ENCODE measurements around the gene TMC1.
A peak's percentile ranks its signal among the peaks of the same experiment; 100 is the strongest.

The TMC1 gene

DNA sequence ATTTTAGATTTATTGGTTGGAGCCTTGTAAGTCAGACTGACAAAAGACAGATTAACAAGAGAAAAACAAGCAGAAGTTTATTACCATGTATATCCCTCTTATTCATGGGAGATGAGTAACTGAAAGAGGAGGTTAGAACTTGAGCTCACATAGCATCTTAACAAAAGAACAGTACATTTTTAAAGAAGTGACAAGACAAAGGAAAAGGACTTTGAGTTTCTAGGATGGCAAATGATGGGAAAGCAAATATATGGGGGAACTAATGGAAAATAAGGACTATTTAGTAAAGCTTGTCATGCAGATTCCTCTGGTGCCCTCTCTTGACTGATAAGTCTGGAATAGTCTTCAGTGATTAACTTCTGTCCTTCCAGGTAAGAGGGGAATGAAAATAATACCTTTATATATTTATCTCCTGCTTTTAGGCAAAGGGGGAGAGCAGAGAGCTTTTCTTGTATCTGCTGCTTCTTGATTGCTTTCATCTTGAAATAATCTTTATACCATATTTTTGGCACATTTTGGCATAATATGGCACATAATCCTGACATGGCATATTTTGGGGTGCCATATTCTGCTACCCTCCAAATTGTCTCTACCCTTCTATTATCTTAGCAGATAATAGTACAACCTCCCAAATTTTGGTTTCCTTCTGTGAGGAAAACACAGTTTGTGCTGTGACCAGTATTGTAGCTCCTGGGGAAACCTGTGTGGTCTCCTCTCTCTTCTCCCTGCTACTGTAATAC, 206.8 kb downstream of the TMC1 start:
- H3K4me3 ChIP-seq (ENCODE audit: low read length): no peak overlapping the region
- DNase-seq (ENCODE audit: low read depth): no peak
- TF ChIP-seq, protein P1, sequence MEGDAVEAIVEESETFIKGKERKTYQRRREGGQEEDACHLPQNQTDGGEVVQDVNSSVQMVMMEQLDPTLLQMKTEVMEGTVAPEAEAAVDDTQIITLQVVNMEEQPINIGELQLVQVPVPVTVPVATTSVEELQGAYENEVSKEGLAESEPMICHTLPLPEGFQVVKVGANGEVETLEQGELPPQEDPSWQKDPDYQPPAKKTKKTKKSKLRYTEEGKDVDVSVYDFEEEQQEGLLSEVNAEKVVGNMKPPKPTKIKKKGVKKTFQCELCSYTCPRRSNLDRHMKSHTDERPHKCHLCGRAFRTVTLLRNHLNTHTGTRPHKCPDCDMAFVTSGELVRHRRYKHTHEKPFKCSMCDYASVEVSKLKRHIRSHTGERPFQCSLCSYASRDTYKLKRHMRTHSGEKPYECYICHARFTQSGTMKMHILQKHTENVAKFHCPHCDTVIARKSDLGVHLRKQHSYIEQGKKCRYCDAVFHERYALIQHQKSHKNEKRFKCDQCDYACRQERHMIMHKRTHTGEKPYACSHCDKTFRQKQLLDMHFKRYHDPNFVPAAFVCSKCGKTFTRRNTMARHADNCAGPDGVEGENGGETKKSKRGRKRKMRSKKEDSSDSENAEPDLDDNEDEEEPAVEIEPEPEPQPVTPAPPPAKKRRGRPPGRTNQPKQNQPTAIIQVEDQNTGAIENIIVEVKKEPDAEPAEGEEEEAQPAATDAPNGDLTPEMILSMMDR (conservative IDR thresholded peaks at IDR 0.05; ENCODE audit: low read depth, low read length): no peak

- DNase-seq (ENCODE audit: low read depth): no peak
- TF ChIP-seq, protein P1 (conservative IDR thresholded peaks at IDR 0.05; ENCODE audit: low read depth, low read length): no peak
Measured at GRCh38 chr9:72733895-72734294, 212.5 kb downstream of the TMC1 start.

DNA sequence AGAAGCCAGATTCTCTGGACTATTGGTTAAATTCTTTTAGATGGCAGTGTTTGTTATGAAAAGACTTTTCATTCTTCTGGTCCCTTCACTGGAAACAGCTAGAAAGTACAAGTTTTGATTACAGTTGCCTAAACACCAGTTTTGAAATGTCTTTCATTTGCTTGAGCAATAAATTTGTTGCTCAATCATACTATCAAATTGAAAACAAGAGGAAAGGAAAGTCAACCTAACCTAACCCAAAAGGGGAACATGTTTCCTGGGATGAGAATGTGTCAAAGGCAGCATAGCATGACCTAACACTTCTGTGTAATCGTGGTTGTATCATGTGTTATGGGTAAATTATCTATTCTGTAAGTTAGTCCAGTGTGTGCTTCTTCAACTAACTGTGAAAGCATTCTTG, 213.2 kb downstream of the TMC1 start:
- TF ChIP-seq, protein P1 (conservative IDR thresholded peaks at IDR 0.05; ENCODE audit: low read depth, low read length): no peak

More at GRCh38 chr9:72733895-72734294, 212.5 kb downstream of the TMC1 start:
- H3K4me3 ChIP-seq (ENCODE audit: low read length): no peak overlapping the region

GRCh38 chr9:72743836-72744235, 222.4 kb downstream of the TMC1 start:
- TF ChIP-seq, protein P1 (conservative IDR thresholded peaks at IDR 0.05; ENCODE audit: low read depth, low read length): no peak
- no peak for DNase-seq (ENCODE audit: low read depth)
- no peak overlapping the region for H3K4me3 ChIP-seq (ENCODE audit: low read length)

More for the DNA sequence above, 213.2 kb downstream of the TMC1 start:
- DNase-seq (ENCODE audit: low read depth): no peak
- no peak overlapping the region for H3K4me3 ChIP-seq (ENCODE audit: low read length)

- TF ChIP-seq, protein P1 (conservative IDR thresholded peaks at IDR 0.05; ENCODE audit: low read depth, low read length): no peak
- no peak for DNase-seq (ENCODE audit: low read depth)
Measured at GRCh38 chr9:72749276-72749675, 227.9 kb downstream of the TMC1 start.

GRCh38 chr9:72751541-72751940, 230.1 kb downstream of the TMC1 start:
- H3K4me3 ChIP-seq (ENCODE audit: low read length): no peak overlapping the region
- TF ChIP-seq, protein P1 (conservative IDR thresholded peaks at IDR 0.05; ENCODE audit: low read depth, low read length): no peak

More at GRCh38 chr9:72749276-72749675, 227.9 kb downstream of the TMC1 start:
- H3K4me3 ChIP-seq (ENCODE audit: low read length): no peak overlapping the region

GRCh38 chr9:72753266-72753893, 232.0 kb downstream of the TMC1 start:
- H3K4me3 ChIP-seq (ENCODE audit: low read length): no peak overlapping the region
- DNase-seq (ENCODE audit: low read depth): peak; percentile 35
- TF ChIP-seq, protein P1 (conservative IDR thresholded peaks at IDR 0.05; ENCODE audit: low read depth, low read length): peak; percentile 68

More at GRCh38 chr9:72751541-72751940, 230.1 kb downstream of the TMC1 start:
- DNase-seq (ENCODE audit: low read depth): peak; percentile 28

Measured in retinal pigment epithelial cell (primary cell).